Measurements from ENCODE around the gene PCDHB7. TPM values are rescaled to one million over a fixed set of nuclear protein-coding genes. Genes with fewer than 3 reads are reported as not detected.
"Not testable (repeated sequence)": the region's sequence is repeated elsewhere in the genome, so short reads cannot be mapped to it uniquely, and the experiment has no call there.

The PCDHB7 gene
- total RNA-seq, 1 donor from 2014 or later, result 0.21 TPM

GRCh38 chr5:141175933-141176332, 3.5 kb downstream of the PCDHB7 start:
- no peaks in the 10 kb centered on the region for H3K27me3 ChIP-seq
- no peaks in the 10 kb centered on the region for H3K9me3 ChIP-seq (ENCODE audit: low read depth)
- H3K4me1 Mint-ChIP-seq, result no peaks in the 10 kb centered on the region
- H3K9ac ChIP-seq, result no peak overlapping the region
- H2AFZ ChIP-seq (replicated peaks), result no peak overlapping the region
- TF ChIP-seq CTCF (IDR thresholded peaks at IDR 0.05) (no peak), EZH2 (IDR thresholded peaks at IDR 0.05) (no peak), EZH2phosphoT487 (IDR thresholded peaks at IDR 0.05) (no peak)
- no peak overlapping the region for H3K27ac ChIP-seq
- no peaks in the 10 kb centered on the region for H3K36me3 Mint-ChIP-seq
- no peak for DNase-seq (ENCODE audit: low spot score)
- H3K27ac Mint-ChIP-seq, result no peak overlapping the region
- H3F3A ChIP-seq (ENCODE audit: low read depth), result no peaks in the 10 kb centered on the region
- no peak overlapping the region for H3K4me3 Mint-ChIP-seq
- peaks cover 6% of the 10 kb centered on the region for H3K27me3 Mint-ChIP-seq (ENCODE audit: insufficient read depth, low read depth)
- no peak overlapping the region for H3K4me2 ChIP-seq
- no peaks in the 10 kb centered on the region for H3K36me3 ChIP-seq
- H3K4me3 ChIP-seq, result no peak overlapping the region
- H3K79me2 ChIP-seq (ENCODE audit: low read depth), result no peaks in the 10 kb centered on the region
- H3K4me1 ChIP-seq, result no peaks in the 10 kb centered on the region
- H4K20me1 ChIP-seq (ENCODE audit: low read depth), result no peaks in the 10 kb centered on the region
- peaks cover 21% of the 10 kb centered on the region for H3K9me3 Mint-ChIP-seq

GRCh38 chr5:141177577-141178191, 5.2 kb downstream of the PCDHB7 start, which contains the start of gene PCDHB8:
PCDHB8 (plus strand) TSS chr5:141177790; CDS start chr5:141178035, 245 bp downstream.
- H3K9ac ChIP-seq; H3K27me3 Mint-ChIP-seq (ENCODE audit: insufficient read depth, low read depth); H3K4me1 Mint-ChIP-seq; H3K4me1 ChIP-seq; H3K36me3 ChIP-seq; H3K4me3 Mint-ChIP-seq; H2AFZ ChIP-seq (replicated peaks); H3K27ac ChIP-seq; H3K79me2 ChIP-seq (ENCODE audit: low read depth); H3K4me3 ChIP-seq; H3F3A ChIP-seq (ENCODE audit: low read depth); H4K20me1 ChIP-seq (ENCODE audit: low read depth); H3K4me2 ChIP-seq; H3K9me3 ChIP-seq (ENCODE audit: low read depth); H3K27ac Mint-ChIP-seq; H3K36me3 Mint-ChIP-seq; H3K27me3 ChIP-seq: not testable (repeated sequence)
- H3K9me3 Mint-ChIP-seq, result peaks cover 28% of the 10 kb centered on the region
- DNase-seq (ENCODE audit: low spot score), result peak; percentile 7

- not testable (repeated sequence) for H3F3A ChIP-seq (ENCODE audit: low read depth); H3K27me3 Mint-ChIP-seq (ENCODE audit: insufficient read depth, low read depth); H3K27ac ChIP-seq; H3K9me3 ChIP-seq (ENCODE audit: low read depth); H3K4me1 Mint-ChIP-seq; H3K9ac ChIP-seq; H3K36me3 Mint-ChIP-seq; H4K20me1 ChIP-seq (ENCODE audit: low read depth); H3K27ac Mint-ChIP-seq; H3K27me3 ChIP-seq; H2AFZ ChIP-seq (replicated peaks); H3K4me1 ChIP-seq; DNase-seq (ENCODE audit: low spot score); H3K36me3 ChIP-seq; H3K4me3 Mint-ChIP-seq; H3K4me3 ChIP-seq; H3K79me2 ChIP-seq (ENCODE audit: low read depth); H3K4me2 ChIP-seq
- H3K9me3 Mint-ChIP-seq, result peaks cover 25% of the 10 kb centered on the region
Measured at GRCh38 chr5:141179371-141179770, 6.9 kb downstream of the PCDHB7 start.

GRCh38 chr5:141179876-141180275, 7.4 kb downstream of the PCDHB7 start:
- H3K4me2 ChIP-seq; H3F3A ChIP-seq (ENCODE audit: low read depth); H3K79me2 ChIP-seq (ENCODE audit: low read depth); H3K4me1 ChIP-seq; H4K20me1 ChIP-seq (ENCODE audit: low read depth); H3K9me3 ChIP-seq (ENCODE audit: low read depth); H3K27me3 ChIP-seq; H3K4me3 Mint-ChIP-seq; H3K36me3 ChIP-seq; H3K27ac Mint-ChIP-seq; H2AFZ ChIP-seq (replicated peaks); DNase-seq (ENCODE audit: low spot score); H3K4me1 Mint-ChIP-seq; H3K27me3 Mint-ChIP-seq (ENCODE audit: insufficient read depth, low read depth); H3K4me3 ChIP-seq; H3K27ac ChIP-seq; H3K9ac ChIP-seq: not testable (repeated sequence)
- Mint-ChIP-seq H3K36me3 (peaks cover 11% of the 10 kb centered on the region), H3K9me3 (peaks cover 30% of the 10 kb centered on the region)

- no peak overlapping the region for H3K9ac ChIP-seq
- peaks cover 33% of the 10 kb centered on the region for H3K9me3 Mint-ChIP-seq
Measured at GRCh38 chr5:141180313-141180712, 7.9 kb downstream of the PCDHB7 start.

More at GRCh38 chr5:141180313-141180712, 7.9 kb downstream of the PCDHB7 start:
- Histone ChIP-seq H2AFZ (replicated peaks) (no peak overlapping the region), H3K27me3 (no peaks in the 10 kb centered on the region), H3K4me3 (no peak overlapping the region), H3K9me3 (ENCODE audit: low read depth) (no peaks in the 10 kb centered on the region), H3K36me3 (no peaks in the 10 kb centered on the region), H3K4me1 (no peaks in the 10 kb centered on the region), H4K20me1 (ENCODE audit: low read depth) (no peaks in the 10 kb centered on the region), H3K27ac (no peak overlapping the region), H3F3A (ENCODE audit: low read depth) (no peaks in the 10 kb centered on the region), H3K79me2 (ENCODE audit: low read depth) (no peaks in the 10 kb centered on the region), H3K4me2 (no peak overlapping the region)
- Mint-ChIP-seq H3K4me1 (no peaks in the 10 kb centered on the region), H3K27ac (no peak overlapping the region), H3K4me3 (no peak overlapping the region), H3K27me3 (ENCODE audit: insufficient read depth, low read depth) (peaks cover 6% of the 10 kb centered on the region), H3K36me3 (peaks cover 14% of the 10 kb centered on the region)
- DNase-seq (ENCODE audit: low spot score), result no peak
- TF ChIP-seq EZH2phosphoT487 (IDR thresholded peaks at IDR 0.05) (no peak), EZH2 (IDR thresholded peaks at IDR 0.05) (no peak), CTCF (IDR thresholded peaks at IDR 0.05) (no peak)
